K562 (cell line): ENCODE results near the gene OR2V2. TPM values are rescaled to one million over a fixed set of nuclear protein-coding genes. Genes with fewer than 3 reads are reported as not detected.
A peak's percentile ranks its signal among the peaks of the same experiment; 100 is the strongest.

Experiments used
- CCNT2 ChIP-seq: IDR thresholded peaks from 2 replicates; pipeline ENCODE4 v1.6.1; 2011; ENCODE audit warnings: borderline replicate concordance, low read depth, mild to moderate bottlenecking, moderate library complexity, mixed read lengths, low read length; ENCODE audit not compliant: insufficient read length; ENCODE audit errors: extremely low read depth
- FOXJ2 ChIP-seq: fragments of 200-800 bp; sonication (Bioruptor generic); IDR thresholded peaks from 2 replicates; pipeline ENCODE4 v1.6.1; 2016; ENCODE audit warnings: missing genetic modification characterization, missing compliant biosample characterization
- HNRNPL ChIP-seq: fragments of 200-400 bp; formaldehyde crosslinking; IDR thresholded peaks from 2 replicates; pipeline ENCODE4 v1.6.1; 2017; ENCODE audit warnings: low read depth, mild to moderate bottlenecking, low read length
- IFI16 ChIP-seq: fragments of 250-450 bp; sonication (Bioruptor Pico); IDR thresholded peaks from 2 replicates; pipeline ENCODE4 v2.1.2; 2022; ENCODE audit warnings: mild to moderate bottlenecking, inconsistent platforms
- NONO ChIP-seq, 2 experiments: fragments of 200-400 bp in 1 of 2; fragments of 450-650 bp in 1 of 2; formaldehyde crosslinking in 1 of 2; IDR thresholded peaks; 2 replicates each; pipeline ENCODE4 v1.6.1; 2017; ENCODE audit warnings: low read depth in 2 of 2, mild to moderate bottlenecking in 2 of 2, moderate library complexity in 2 of 2, low read length in 1 of 2
- POLR2G ChIP-seq: fragments of 200-400 bp; formaldehyde crosslinking; IDR thresholded peaks from 2 replicates; pipeline ENCODE4 v1.6.1; 2017; ENCODE audit warnings: low read depth, mild to moderate bottlenecking, antibody characterized with exemption, low read length, moderate library complexity
- SMAD4 ChIP-seq: fragments of 250-450 bp; sonication (Bioruptor Pico); conservative IDR thresholded peaks from 2 replicates; pipeline ENCODE4 v1.8.0; 2021; ENCODE audit warnings: inconsistent platforms, mild to moderate bottlenecking, moderate library complexity
- SP2 ChIP-seq: IDR thresholded peaks from 2 replicates; pipeline ENCODE4 v1.6.1; 2011; ENCODE audit warnings: mild to moderate bottlenecking, low read depth, low read length, moderate library complexity; ENCODE audit not compliant: poor library complexity, severe bottlenecking; ENCODE audit errors: extremely low read depth
- SRSF9 ChIP-seq: fragments of 200-400 bp; formaldehyde crosslinking; IDR thresholded peaks from 2 replicates; pipeline ENCODE4 v1.6.1; 2017; ENCODE audit warnings: low read depth, low read length, borderline replicate concordance
- TEAD1 ChIP-seq, 2 experiments: fragments of 450-650 bp in 1 of 2; sonication (generic) in 1 of 2; formaldehyde crosslinking; IDR thresholded peaks; 2 replicates each; pipeline versions ENCODE4 v1.4.0 to v1.8.0; 2020 to 2022; ENCODE audit warnings: mild to moderate bottlenecking in 2 of 2, missing genetic modification reagents in 1 of 2
- TRIM24 ChIP-seq, 2 experiments: fragments of 450-650 bp; IDR thresholded peaks; 2 replicates each; pipeline ENCODE4 v1.6.1; 2016
- ZNF133 ChIP-seq: fragments of 250-450 bp; sonication (Bioruptor Pico); IDR thresholded peaks from 2 replicates; pipeline ENCODE4 v1.4.0; 2020; ENCODE audit warnings: mild to moderate bottlenecking
- ZNF175 ChIP-seq: fragments of 200-800 bp; sonication (Bioruptor generic); IDR thresholded peaks from 2 replicates; pipeline ENCODE4 v1.6.1; 2016; ENCODE audit warnings: low read depth, mild to moderate bottlenecking, missing genetic modification characterization, missing compliant biosample characterization
- ZNF23 ChIP-seq: fragments of 250-450 bp; sonication (Bioruptor Pico); IDR thresholded peaks from 2 replicates; pipeline ENCODE4 v1.4.0; 2020; ENCODE audit warnings: mild to moderate bottlenecking
- ZNF24 ChIP-seq: fragments of 450-650 bp; IDR thresholded peaks from 2 replicates; pipeline ENCODE4 v1.6.1; 2016
- polyA plus RNA-seq, 8 experiments: library from polyadenylated mRNA; depleted of rRNA in 4 of 8; stranded (reverse) in 5 of 8; unstranded in 3 of 8; fragments of >200 nt; fragmentation: Nextera tagmentation in 2 of 8; fragmentation: Illumina TruSeq in 1 of 8; extraction: Ambion mirVana in 2 of 8; extraction: Trizol in 1 of 8; gene quantifications; 2 replicates each; pipeline versions ENCODE4 v1.2.1 to v1.2.3, GENCODE V29; 2011 to 2014; ENCODE audit warnings: inconsistent platforms in 1 of 8, missing spikeins in 1 of 8
- total RNA-seq, 7 experiments: library from RNA; depleted of rRNA in 6 of 7; stranded (reverse); fragments of >200 nt in 6 of 7; fragmentation: Illumina TruSeq in 2 of 7; extraction: Trizol in 2 of 7; gene quantifications; 2 replicates each; pipeline versions ENCODE4 v1.2.1 to v1.2.3, GENCODE V29; 2011 to 2021; ENCODE audit warnings: low replicate concordance in 1 of 7
- TF ChIP-seq, protein P1 (sequence below): fragments of 250-450 bp; sonication (Bioruptor Pico); IDR thresholded peaks from 2 replicates; pipeline ENCODE4 v1.9.0; 2021; ENCODE audit warnings: mild to moderate bottlenecking
- TF ChIP-seq, protein P2 (sequence below), 3 experiments: fragments of 200-800 bp in 1 of 3; fragments of 250-450 bp in 1 of 3; fragments of 450-650 bp in 1 of 3; sonication (Bioruptor Pico) in 1 of 3; sonication (Bioruptor generic) in 1 of 3; formaldehyde crosslinking in 1 of 3; IDR thresholded peaks; 2 replicates each; pipeline versions ENCODE4 v1.6.1 to v1.8.0; 2016 to 2022; ENCODE audit warnings: mild to moderate bottlenecking in 2 of 3, missing genetic modification characterization in 2 of 3, missing compliant biosample characterization in 1 of 3, moderate library complexity in 1 of 3
- TF ChIP-seq, protein P3 (sequence below): fragments of 250-450 bp; sonication (Bioruptor Pico); IDR thresholded peaks from 2 replicates; pipeline ENCODE4 v1.9.0; 2021; ENCODE audit warnings: mild to moderate bottlenecking, inconsistent platforms

Gene OR2V2
- total and polyA plus RNA-seq, 9 of the 15 experiments (the other 6 are each of a cell fraction or from before 2014, with no cell fraction given) = 0.01 TPM; not detected in 8

DNA sequence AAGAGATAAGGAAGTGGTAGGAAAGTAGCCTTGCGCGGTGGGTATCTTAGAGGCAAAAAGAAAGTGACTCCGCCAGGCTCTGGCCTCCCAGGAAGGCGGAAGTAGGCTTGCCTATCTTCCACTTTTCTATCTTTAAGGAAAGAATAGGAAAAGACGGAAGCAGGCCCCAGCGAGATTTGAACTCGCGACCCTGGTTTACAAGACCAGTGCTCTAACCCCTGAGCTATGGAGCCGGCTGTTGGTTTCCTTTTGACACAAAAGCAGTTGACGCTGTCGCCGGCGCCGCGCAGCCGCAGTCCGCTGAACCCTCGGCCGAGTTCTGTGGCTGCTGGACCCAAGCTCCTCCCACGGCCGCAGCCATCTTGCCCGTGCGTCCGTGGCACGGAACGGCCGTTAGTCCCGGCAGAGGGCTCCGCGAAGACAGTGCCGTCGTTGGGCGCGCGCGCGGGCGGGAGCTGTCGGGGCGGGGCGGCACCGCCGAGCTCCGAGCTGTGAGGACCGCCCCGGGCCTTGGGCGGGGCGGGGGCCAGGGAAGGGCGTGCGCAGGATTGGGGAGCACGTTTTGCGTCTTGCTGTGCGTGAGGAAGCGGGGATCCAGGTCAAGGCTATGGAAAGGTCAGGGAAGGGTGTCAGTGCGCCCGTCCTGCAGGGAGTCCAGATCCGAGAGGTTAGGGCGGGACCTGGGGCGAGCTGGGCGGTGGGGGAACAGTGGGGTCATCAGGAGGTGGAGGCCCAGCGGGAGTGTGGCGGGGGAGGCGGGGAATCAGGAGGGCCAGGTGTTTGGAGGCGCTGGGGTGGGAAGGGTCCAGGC, 44.3 kb downstream of the OR2V2 start (continued):
- TF ChIP-seq POLR2G (peak; percentile 89), ZNF24 (peak; percentile 17; the same call in 1 of the 2 replicates), HNRNPL (peak; percentile 86), ZNF175 (CRISPR knock-in tag) (0 out of 2 replicates have a peak, but pooled peaks have one; percentile 24), TRIM24 (IDR thresholded peaks at IDR 0.05) (peak in 1 of 2 experiments; percentile 62; a peak in 1 of 4 replicates), TEAD1 (CRISPR knock-in tag; IDR thresholded peaks at IDR 0.05) (0 out of 4 replicates have a peak, but pooled peaks of 1 of the 2 experiments have one; percentile 5), ZNF133 (CRISPR knock-in tag) (no peak), SRSF9 (no peak), SP2 (no peak), ZNF23 (no peak), NONO (IDR thresholded peaks at IDR 0.05; ENCODE audit: low read depth in 2 of 2, low read length in 1 of 2) (peak in 1 of 2 experiments; percentile 46; a peak in 1 of 4 replicates), SMAD4 (CRISPR knock-in tag) (0 out of 2 replicates have a peak, but pooled peaks have one; percentile 50), IFI16 (CRISPR knock-in tag) (no peak), FOXJ2 (tag) (peak; percentile 87), CCNT2 (peak; percentile 90)
- TF ChIP-seq, protein P1, sequence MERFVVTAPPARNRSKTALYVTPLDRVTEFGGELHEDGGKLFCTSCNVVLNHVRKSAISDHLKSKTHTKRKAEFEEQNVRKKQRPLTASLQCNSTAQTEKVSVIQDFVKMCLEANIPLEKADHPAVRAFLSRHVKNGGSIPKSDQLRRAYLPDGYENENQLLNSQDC = no peak
- TF ChIP-seq, protein P2, sequence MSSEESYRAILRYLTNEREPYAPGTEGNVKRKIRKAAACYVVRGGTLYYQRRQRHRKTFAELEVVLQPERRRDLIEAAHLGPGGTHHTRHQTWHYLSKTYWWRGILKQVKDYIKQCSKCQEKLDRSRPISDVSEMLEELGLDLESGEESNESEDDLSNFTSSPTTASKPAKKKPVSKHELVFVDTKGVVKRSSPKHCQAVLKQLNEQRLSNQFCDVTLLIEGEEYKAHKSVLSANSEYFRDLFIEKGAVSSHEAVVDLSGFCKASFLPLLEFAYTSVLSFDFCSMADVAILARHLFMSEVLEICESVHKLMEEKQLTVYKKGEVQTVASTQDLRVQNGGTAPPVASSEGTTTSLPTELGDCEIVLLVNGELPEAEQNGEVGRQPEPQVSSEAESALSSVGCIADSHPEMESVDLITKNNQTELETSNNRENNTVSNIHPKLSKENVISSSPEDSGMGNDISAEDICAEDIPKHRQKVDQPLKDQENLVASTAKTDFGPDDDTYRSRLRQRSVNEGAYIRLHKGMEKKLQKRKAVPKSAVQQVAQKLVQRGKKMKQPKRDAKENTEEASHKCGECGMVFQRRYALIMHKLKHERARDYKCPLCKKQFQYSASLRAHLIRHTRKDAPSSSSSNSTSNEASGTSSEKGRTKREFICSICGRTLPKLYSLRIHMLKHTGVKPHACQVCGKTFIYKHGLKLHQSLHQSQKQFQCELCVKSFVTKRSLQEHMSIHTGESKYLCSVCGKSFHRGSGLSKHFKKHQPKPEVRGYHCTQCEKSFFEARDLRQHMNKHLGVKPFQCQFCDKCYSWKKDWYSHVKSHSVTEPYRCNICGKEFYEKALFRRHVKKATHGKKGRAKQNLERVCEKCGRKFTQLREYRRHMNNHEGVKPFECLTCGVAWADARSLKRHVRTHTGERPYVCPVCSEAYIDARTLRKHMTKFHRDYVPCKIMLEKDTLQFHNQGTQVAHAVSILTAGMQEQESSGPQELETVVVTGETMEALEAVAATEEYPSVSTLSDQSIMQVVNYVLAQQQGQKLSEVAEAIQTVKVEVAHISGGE (CRISPR knock-in tag; IDR thresholded peaks at IDR 0.05) = peak in 1 of 3 experiments; percentile 75; a peak in 2 of 6 replicates
- TF ChIP-seq, protein P3, sequence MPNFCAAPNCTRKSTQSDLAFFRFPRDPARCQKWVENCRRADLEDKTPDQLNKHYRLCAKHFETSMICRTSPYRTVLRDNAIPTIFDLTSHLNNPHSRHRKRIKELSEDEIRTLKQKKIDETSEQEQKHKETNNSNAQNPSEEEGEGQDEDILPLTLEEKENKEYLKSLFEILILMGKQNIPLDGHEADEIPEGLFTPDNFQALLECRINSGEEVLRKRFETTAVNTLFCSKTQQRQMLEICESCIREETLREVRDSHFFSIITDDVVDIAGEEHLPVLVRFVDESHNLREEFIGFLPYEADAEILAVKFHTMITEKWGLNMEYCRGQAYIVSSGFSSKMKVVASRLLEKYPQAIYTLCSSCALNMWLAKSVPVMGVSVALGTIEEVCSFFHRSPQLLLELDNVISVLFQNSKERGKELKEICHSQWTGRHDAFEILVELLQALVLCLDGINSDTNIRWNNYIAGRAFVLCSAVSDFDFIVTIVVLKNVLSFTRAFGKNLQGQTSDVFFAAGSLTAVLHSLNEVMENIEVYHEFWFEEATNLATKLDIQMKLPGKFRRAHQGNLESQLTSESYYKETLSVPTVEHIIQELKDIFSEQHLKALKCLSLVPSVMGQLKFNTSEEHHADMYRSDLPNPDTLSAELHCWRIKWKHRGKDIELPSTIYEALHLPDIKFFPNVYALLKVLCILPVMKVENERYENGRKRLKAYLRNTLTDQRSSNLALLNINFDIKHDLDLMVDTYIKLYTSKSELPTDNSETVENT (CRISPR knock-in tag) = peak; percentile 84
